Gastroesophageal sphincter (tissue), 4 donors: ENCODE data around the gene NFATC2. TPM values are rescaled to one million over a fixed set of nuclear protein-coding genes. Genes with fewer than 3 reads are reported as not detected.

ENCODE experiments used
- ATAC-seq: fragments of 150-250 bp; one replicate; pipeline ENCODE4 v1.9.1; 2016; ENCODE audit warnings: mild to moderate bottlenecking, moderate library complexity
- H3K27ac ChIP-seq, 4 donors: fragments of 200-600 bp; sonication (generic) in 3 of 4; 1 replicate in 3 of 4; 2 replicates in 1 of 4; pipeline ENCODE4 v1.5.1; 2016 to 2019
- H3K27me3 ChIP-seq: fragments of 200-600 bp; sonication (generic); one replicate; pipeline ENCODE4 v1.5.1; 2019
- H3K36me3 ChIP-seq, 2 donors: fragments of 200-600 bp; sonication (generic); one replicate each; pipeline ENCODE4 v1.5.1; 2019; ENCODE audit warnings: control low read depth in 1 of 2
- H3K4me1 ChIP-seq, 3 donors: fragments of 200-600 bp; sonication (generic); 1 replicate in 2 of 3; 2 replicates in 1 of 3; pipeline ENCODE4 v1.5.1; 2016 to 2019; ENCODE audit warnings: control low read depth in 2 of 3
- H3K4me3 ChIP-seq, 2 donors: fragments of 200-600 bp; sonication (generic); one replicate each; pipeline ENCODE4 v1.5.1; 2019; ENCODE audit warnings: mild to moderate bottlenecking in 1 of 2, moderate library complexity in 1 of 2
- H3K9me3 ChIP-seq, 3 donors: fragments of 200-600 bp; sonication (generic); one replicate each; pipeline ENCODE4 v1.5.1; 2017 to 2019; ENCODE audit warnings: control low read depth in 2 of 3
- CTCF ChIP-seq, 4 experiments: fragments of 200-600 bp in 2 of 4; fragments of 450-650 bp in 2 of 4; sonication (generic) in 1 of 4; IDR thresholded peaks; one replicate each; pipeline ENCODE4 v1.5.1; 2017 to 2019; ENCODE audit warnings: antibody characterized with exemption in 4 of 4, mild to moderate bottlenecking in 2 of 4, moderate library complexity in 2 of 4
- EP300 ChIP-seq: sonication (generic); formaldehyde crosslinking; IDR thresholded peaks from one replicate; pipeline ENCODE4 v1.6.1; 2017; ENCODE audit warnings: antibody characterized with exemption, mild to moderate bottlenecking
- POLR2A ChIP-seq, 2 donors: fragments of 450-650 bp; IDR thresholded peaks; one replicate each; pipeline ENCODE4 v1.6.1; 2017; ENCODE audit warnings: antibody characterized with exemption in 2 of 2, mild to moderate bottlenecking in 2 of 2, moderate library complexity in 1 of 2
- POLR2AphosphoS5 ChIP-seq: sonication (generic); formaldehyde crosslinking; IDR thresholded peaks from one replicate; pipeline ENCODE4 v1.6.1; 2017; ENCODE audit warnings: antibody characterized with exemption
- WGBS, 2 donors: methylation state at CpG; one replicate each; pipeline ENCODE4 v1.1.5; 2018; ENCODE audit warnings: low coverage in 1 of 2; 5-methylcytosine and 5-hydroxymethylcytosine counted together
- total RNA-seq, 4 donors: library from RNA; depleted of rRNA; stranded (reverse); fragments of >200 nt; gene quantifications; one replicate each; pipeline ENCODE4 v1.1.0, GENCODE V29; 2016

Gene NFATC2
- total RNA-seq, result 10 to 100 TPM in 2 of 4 donors, 1 to 10 TPM in 2; 4.4 to 20.2 (median 9.0) TPM

GRCh38 chr20:51542571-51543421, at the start of gene NFATC2:
Gene NFATC2 (minus strand): TSS chr20:51542719. CDS start chr20:51542499, 220 bp downstream.
- H3K27me3 ChIP-seq, result no peaks in the 10 kb centered on the region
- peaks cover 3 to 32% (median 17%) of the 10 kb centered on the region in 3 donors for H3K4me1 ChIP-seq
- peak within 1 kb of the TSS; percentile 16 to 56 for H3K4me3 ChIP-seq
- H3K27ac ChIP-seq, result peak within 1 kb of the TSS; percentile 35 to 86 (median 82)
- ATAC-seq, result peak; percentile 73
- no peak for TF ChIP-seq POLR2AphosphoS5
- TF ChIP-seq POLR2A (IDR thresholded peaks at IDR 0.05), result no peak
- TF ChIP-seq CTCF (IDR thresholded peaks at IDR 0.05), result no peak
- no peak for TF ChIP-seq EP300
- no peaks in the 10 kb centered on the region for H3K9me3 ChIP-seq
- no peaks in the 10 kb centered on the region for H3K36me3 ChIP-seq
- WGBS, 2 donors, result 0% methylated on average over 2 of the region's 67 CpGs; no CpG with 5 or more reads in 1 of the 2 donors

GRCh38 chr20:51591871-51592270, 49.4 kb upstream of the NFATC2 start:
- ATAC-seq, result no peak
- 76 to 87% methylated on average over 8 to 10 of the region's 10 CpGs for WGBS, 2 donors
- H3K4me3 ChIP-seq, result no peak overlapping the region
- H3K36me3 ChIP-seq, result peaks cover 0 to 3% of the 10 kb centered on the region in 2 donors
- H3K4me1 ChIP-seq, result peaks cover 0 to 24% (median 6%) of the 10 kb centered on the region in 3 donors
- no peaks in the 10 kb centered on the region for H3K9me3 ChIP-seq
- H3K27ac ChIP-seq, result no peak overlapping the region
- TF ChIP-seq CTCF (IDR thresholded peaks at IDR 0.05) (no peak), EP300 (no peak), POLR2A (IDR thresholded peaks at IDR 0.05) (no peak), POLR2AphosphoS5 (no peak)
- H3K27me3 ChIP-seq, result no peaks in the 10 kb centered on the region

GRCh38 chr20:51588762-51589161, 46.2 kb upstream of the NFATC2 start:
- WGBS, 2 donors, result 64 to 78% methylated on average over 3 of the region's 3 CpGs
- Histone ChIP-seq H3K36me3 (no peaks in the 10 kb centered on the region), H3K4me3 (no peak overlapping the region), H3K4me1 (peaks cover 0 to 4% (median 0%) of the 10 kb centered on the region in 3 donors), H3K9me3 (no peaks in the 10 kb centered on the region), H3K27me3 (no peaks in the 10 kb centered on the region), H3K27ac (no peak overlapping the region)
- no peak for ATAC-seq
- TF ChIP-seq POLR2AphosphoS5, result no peak
- TF ChIP-seq POLR2A (IDR thresholded peaks at IDR 0.05), result no peak
- no peak for TF ChIP-seq EP300
- TF ChIP-seq CTCF (IDR thresholded peaks at IDR 0.05), result no peak

- Histone ChIP-seq H3K27ac (no peak overlapping the region), H3K4me3 (no peak overlapping the region), H3K27me3 (no peaks in the 10 kb centered on the region), H3K36me3 (no peaks in the 10 kb centered on the region), H3K9me3 (no peaks in the 10 kb centered on the region), H3K4me1 (no peaks in the 10 kb centered on the region)
- WGBS, 2 donors, result 91 to 95% methylated on average over 4 of the region's 4 CpGs
- TF ChIP-seq CTCF (IDR thresholded peaks at IDR 0.05), result no peak
- no peak for ATAC-seq
Observed at GRCh38 chr20:51587145-51587544, 44.6 kb upstream of the NFATC2 start.

- Histone ChIP-seq H3K4me1 (no peaks in the 10 kb centered on the region), H3K27ac (no peak overlapping the region), H3K36me3 (no peaks in the 10 kb centered on the region), H3K27me3 (no peaks in the 10 kb centered on the region), H3K4me3 (no peak overlapping the region), H3K9me3 (no peaks in the 10 kb centered on the region)
- no peak for ATAC-seq
- no peak for TF ChIP-seq POLR2AphosphoS5
- TF ChIP-seq CTCF (IDR thresholded peaks at IDR 0.05), result no peak
- TF ChIP-seq EP300, result no peak
- no peak for TF ChIP-seq POLR2A (IDR thresholded peaks at IDR 0.05)
- WGBS, 2 donors, result 31% methylated on average over 4 of the region's 4 CpGs; no CpG with 5 or more reads in 1 of the 2 donors
Observed at GRCh38 chr20:51586005-51586440, 43.5 kb upstream of the NFATC2 start.
